Kidney (tissue), 14 donors: ENCODE measurements around the gene SOX13. TPM values are rescaled to one million over a fixed set of nuclear protein-coding genes. Genes with fewer than 3 reads are reported as not detected.

Source experiments
- DNase-seq, 5 donors: peaks; one replicate each; pipeline ENCODE4 v3.0.0-alpha.2; 2013 to 2020
- FAIRE-seq: peaks from 2 replicates; lab custom pipeline; 2012; peaks lifted over from hg19 to GRCh38; lab: Jason Lieb, UNC
- H3K27ac ChIP-seq, 2 donors: one replicate each; pipeline ENCODE4 v1.7.0; 2013; ENCODE audit warnings: low read depth in 2 of 2, low read length in 2 of 2, inconsistent platforms in 1 of 2
- H3K27me3 ChIP-seq: one replicate; pipeline ENCODE4 v1.7.1; 2013; ENCODE audit warnings: low read length, inconsistent platforms; ENCODE audit not compliant: control insufficient read depth, insufficient read depth
- H3K36me3 ChIP-seq, 3 donors: one replicate each; pipeline versions ENCODE4 v1.7.0 to v1.7.1; 2013; ENCODE audit warnings: low read length in 3 of 3, control low read depth in 1 of 3, inconsistent platforms in 1 of 3; ENCODE audit not compliant: insufficient read depth in 3 of 3, control insufficient read depth in 2 of 3
- H3K4me1 ChIP-seq, 3 donors: one replicate each; pipeline versions ENCODE4 v1.7.0 to v1.7.1; 2013; ENCODE audit warnings: low read length in 3 of 3, inconsistent platforms in 1 of 3, low read depth in 1 of 3; ENCODE audit not compliant: control insufficient read depth in 2 of 3, insufficient read depth in 2 of 3
- H3K4me3 ChIP-seq, 3 donors: one replicate each; pipeline versions ENCODE4 v1.7.0 to v1.8.1; 2013; ENCODE audit warnings: low read length in 3 of 3, control low read depth in 1 of 3, inconsistent platforms in 1 of 3
- H3K9ac ChIP-seq, 3 donors: one replicate each; pipeline versions ENCODE4 v1.7.0 to v1.7.1; 2013; ENCODE audit warnings: low read length in 3 of 3, control low read depth in 1 of 3, inconsistent platforms in 1 of 3
- H3K9me3 ChIP-seq, 3 donors: one replicate each; pipeline versions ENCODE4 v1.7.0 to v1.7.1; 2013; ENCODE audit warnings: low read length in 3 of 3, control low read depth in 1 of 3, inconsistent platforms in 1 of 3; ENCODE audit not compliant: control insufficient read depth in 2 of 3, insufficient read depth in 1 of 3
- CTCF ChIP-seq: IDR thresholded peaks from 3 replicates; pipeline ENCODE4 v1.5.1; 2012; ENCODE audit warnings: mild to moderate bottlenecking, moderate library complexity, borderline replicate concordance; ENCODE audit not compliant: insufficient read depth; ENCODE audit errors: extremely low read depth
- intact Hi-C: fragments of 100-400 bp; cut with DNase I; formaldehyde crosslinking; loops from one replicate; pipeline ENCODE4 v1.11.1; 2022
- polyA plus RNA-seq: library from polyadenylated mRNA; stranded (reverse); fragments of 350-450 nt; fragmentation: Illumina TruSeq; extraction: RNeasy Lipid Tissue Mini Kit (QIAGEN cat#74804); gene quantifications from one replicate; pipeline ENCODE4 v1.2.3, GENCODE V29; 2014; ENCODE audit warnings: low read depth, low replicate concordance; ENCODE audit not compliant: insufficient read depth
- total RNA-seq: library from RNA; stranded (reverse); fragmentation: NEBNext Ultra II Directional; extraction: Animal tissue kit (Norgen Biotek cat#: 25700); gene quantifications from one replicate; pipeline ENCODE4 v1.2.1, GENCODE V29; 2021
- donor health status: control.
- donor health status: control.
- donor health status: control.
- donor health status: control.
- donor health status: control.
- donor health status: DM: yes; HTN: yes; CAD: no.
- donor health status: Normal renal cell carcinoma (clear cell type).

The SOX13 gene
- total and polyA plus RNA-seq, 2 donors from 2014 or later = 23.9 to 55.2 TPM

- no peaks in the 10 kb centered on the region for H3K27me3 ChIP-seq
- peak overlapping the region; percentile 73 to 91 (median 81) for H3K9ac ChIP-seq
- no peaks in the 10 kb centered on the region for H3K9me3 ChIP-seq
- DNase-seq = peak; percentile 87 to 95 (median 91)
- FAIRE-seq = no peak
- H3K4me3 ChIP-seq = peak overlapping the region; percentile 77 to 95 (median 80)
- peak overlapping the region; percentile 88 to 91 for H3K27ac ChIP-seq
- peaks cover 0 to 27% (median 23%) of the 10 kb centered on the region in 3 donors for H3K4me1 ChIP-seq
- peak; percentile 10 for TF ChIP-seq CTCF
- intact Hi-C loops = no loop called here
- no peaks in the 10 kb centered on the region for H3K36me3 ChIP-seq
Measured at GRCh38 chr1:204074274-204075138, 1.6 kb downstream of the SOX13 start.

GRCh38 chr1:204075139-204075521 is 2.2 kb downstream of the SOX13 start:
- FAIRE-seq (no peak), DNase-seq (peak; percentile 51 to 84 (median 67))
- intact Hi-C loops = no loop called here
- TF ChIP-seq CTCF = no peak
- Histone ChIP-seq H3K4me3 (peak overlapping the region; percentile 77 to 95 (median 80)), H3K27me3 (no peaks in the 10 kb centered on the region), H3K4me1 (peaks cover 0 to 32% (median 29%) of the 10 kb centered on the region in 3 donors), H3K36me3 (no peaks in the 10 kb centered on the region), H3K9ac (peak overlapping the region; percentile 64 to 91 (median 73)), H3K9me3 (no peaks in the 10 kb centered on the region), H3K27ac (peak overlapping the region; percentile 88 to 91)

GRCh38 chr1:204075890-204076846 is 3.3 kb downstream of the SOX13 start:
- DNase-seq = no peak
- intact Hi-C loops = no loop called here
- H3K27ac ChIP-seq = peak overlapping the region; percentile 88 to 91
- H3K4me1 ChIP-seq = peaks cover 0 to 34% (median 34%) of the 10 kb centered on the region in 3 donors
- peak overlapping the region in 2 of 3 donors; percentile 64 to 91 for H3K9ac ChIP-seq
- no peaks in the 10 kb centered on the region for H3K36me3 ChIP-seq
- TF ChIP-seq CTCF = no peak
- H3K4me3 ChIP-seq = peak overlapping the region in 2 of 3 donors; percentile 77 to 95
- no peaks in the 10 kb centered on the region for H3K27me3 ChIP-seq
- no peaks in the 10 kb centered on the region for H3K9me3 ChIP-seq
- no peak for FAIRE-seq
